Vagina (tissue), 2 donors: Measurements from ENCODE around the gene TUFM. TPM values are rescaled to one million over a fixed set of nuclear protein-coding genes. Genes with fewer than 3 reads are reported as not detected.
"Not testable (repeated sequence)": the region's sequence is repeated elsewhere in the genome, so short reads cannot be mapped to it uniquely, and the experiment has no call there.

Source experiments
- DNase-seq, 2 donors: peaks; one replicate each; pipeline ENCODE4 v3.0.0-alpha.2; 2017; ENCODE audit errors: extremely low spot score in 2 of 2
- H3K27ac ChIP-seq: fragments of 200-600 bp; sonication (generic); one replicate; pipeline ENCODE4 v1.5.1; 2019
- H3K27me3 ChIP-seq: fragments of 200-600 bp; sonication (generic); one replicate; pipeline ENCODE4 v1.5.1; 2019
- H3K36me3 ChIP-seq, 2 donors: fragments of 200-600 bp; sonication (generic); one replicate each; pipeline ENCODE4 v1.5.1; 2017 to 2019
- H3K4me1 ChIP-seq: fragments of 200-600 bp; sonication (generic); one replicate; pipeline ENCODE4 v1.5.1; 2019
- H3K4me3 ChIP-seq, 2 donors: fragments of 200-600 bp; sonication (generic); 1 replicate in 1 of 2; 2 replicates in 1 of 2; pipeline ENCODE4 v1.5.1; 2016 to 2019
- H3K9me3 ChIP-seq: fragments of 200-600 bp; sonication (generic); one replicate; pipeline ENCODE4 v1.5.1; 2019
- CTCF ChIP-seq, 3 experiments: fragments of 450-650 bp in 2 of 3; fragments of 200-600 bp in 1 of 3; sonication (generic) in 1 of 3; IDR thresholded peaks; one replicate each; pipeline ENCODE4 v1.5.1; 2017 to 2019; ENCODE audit warnings: antibody characterized with exemption in 3 of 3, mild to moderate bottlenecking in 2 of 3, moderate library complexity in 2 of 3
- POLR2A ChIP-seq, 2 donors: fragments of 450-650 bp; IDR thresholded peaks; one replicate each; pipeline ENCODE4 v1.6.1; 2017; ENCODE audit warnings: antibody characterized with exemption in 2 of 2, mild to moderate bottlenecking in 2 of 2, moderate library complexity in 2 of 2
- POLR2AphosphoS5 ChIP-seq, 2 donors: sonication (generic); formaldehyde crosslinking; IDR thresholded peaks; one replicate each; pipeline ENCODE4 v1.9.0; 2017; ENCODE audit warnings: antibody characterized with exemption in 2 of 2, mild to moderate bottlenecking in 2 of 2, low read depth in 1 of 2; ENCODE audit not compliant: insufficient read depth in 1 of 2
- intact Hi-C: fragments of 100-400 bp; cut with DNase I; formaldehyde crosslinking; loops from one replicate; pipeline ENCODE4 v1.15.1; 2023
- total RNA-seq: library from RNA; depleted of rRNA; stranded (reverse); fragments of >200 nt; gene quantifications from one replicate; pipeline ENCODE4 v1.2.3, GENCODE V29; 2016

Gene TUFM
- total RNA-seq, 1 donor from 2014 or later, result 91.6 TPM

- Histone ChIP-seq H3K4me3 (no peak overlapping the region), H3K27me3 (no peaks in the 10 kb centered on the region), H3K4me1 (peaks cover 7% of the 10 kb centered on the region), H3K27ac (no peak overlapping the region), H3K36me3 (peaks cover 0 to 40% of the 10 kb centered on the region in 2 donors), H3K9me3 (no peaks in the 10 kb centered on the region)
- DNase-seq, result no peak
- TF ChIP-seq POLR2AphosphoS5 (IDR thresholded peaks at IDR 0.05; ENCODE audit: insufficient read depth in 1 of 2, low read depth in 1 of 2) (no peak), POLR2A (IDR thresholded peaks at IDR 0.05) (no peak), CTCF (IDR thresholded peaks at IDR 0.05) (no peak)
- intact Hi-C loops, result no loop called here
Observed at GRCh38 chr16:28874406-28874805, 28.3 kb upstream of the TUFM start.

GRCh38 chr16:28873543-28874201 lies 27.5 kb upstream of the TUFM start:
- Histone ChIP-seq H3K4me3 (no peak overlapping the region), H3K4me1 (no peaks in the 10 kb centered on the region), H3K9me3 (no peaks in the 10 kb centered on the region), H3K27ac (no peak overlapping the region), H3K27me3 (no peaks in the 10 kb centered on the region), H3K36me3 (peaks cover 0 to 47% of the 10 kb centered on the region in 2 donors)
- intact Hi-C loops, result no loop called here
- no peak for TF ChIP-seq POLR2AphosphoS5 (IDR thresholded peaks at IDR 0.05; ENCODE audit: insufficient read depth in 1 of 2, low read depth in 1 of 2)
- no peak for TF ChIP-seq CTCF (IDR thresholded peaks at IDR 0.05)
- no peak for TF ChIP-seq POLR2A (IDR thresholded peaks at IDR 0.05)
- DNase-seq, result no peak

GRCh38 chr16:28872952-28873351 lies 26.8 kb upstream of the TUFM start:
- Histone ChIP-seq H3K27ac (no peak overlapping the region), H3K9me3 (no peaks in the 10 kb centered on the region), H3K36me3 (peaks cover 0 to 55% of the 10 kb centered on the region in 2 donors), H3K4me1 (no peaks in the 10 kb centered on the region), H3K4me3 (no peak overlapping the region), H3K27me3 (no peaks in the 10 kb centered on the region)
- TF ChIP-seq POLR2A (IDR thresholded peaks at IDR 0.05) (no peak), POLR2AphosphoS5 (IDR thresholded peaks at IDR 0.05; ENCODE audit: insufficient read depth in 1 of 2, low read depth in 1 of 2) (no peak), CTCF (IDR thresholded peaks at IDR 0.05) (no peak)
- no peak for DNase-seq
- intact Hi-C loops, result no loop called here

- Histone ChIP-seq H3K27ac (no peak overlapping the region), H3K9me3 (no peaks in the 10 kb centered on the region), H3K4me3 (no peak overlapping the region), H3K36me3 (peaks cover 0 to 68% of the 10 kb centered on the region in 2 donors), H3K27me3 (no peaks in the 10 kb centered on the region), H3K4me1 (peaks cover 22% of the 10 kb centered on the region)
- intact Hi-C loops, result no loop called here
- TF ChIP-seq CTCF (IDR thresholded peaks at IDR 0.05) (no peak), POLR2AphosphoS5 (IDR thresholded peaks at IDR 0.05; ENCODE audit: insufficient read depth in 1 of 2, low read depth in 1 of 2) (no peak), POLR2A (IDR thresholded peaks at IDR 0.05) (no peak)
- no peak for DNase-seq
Observed at GRCh38 chr16:28869201-28869600, 23.1 kb upstream of the TUFM start.

GRCh38 chr16:28867646-28868045 lies 21.5 kb upstream of the TUFM start:
- peaks cover 26% of the 10 kb centered on the region for H3K4me1 ChIP-seq
- DNase-seq, H3K4me3 ChIP-seq, H3K9me3 ChIP-seq, intact Hi-C loops, H3K27me3 ChIP-seq, H3K27ac ChIP-seq: not testable (repeated sequence)
- peaks cover 0 to 61% of the 10 kb centered on the region in 2 donors for H3K36me3 ChIP-seq
